ENCODE data around the gene TNFRSF1B. TPM values are rescaled to one million over a fixed set of nuclear protein-coding genes. Genes with fewer than 3 reads are reported as not detected.

TNFRSF1B gene
- total RNA-seq, 4 donors from 2014 or later, result 10.9 to 34.9 (median 31.0) TPM

- TF ChIP-seq POLR2A (IDR thresholded peaks at IDR 0.05) (no peak), POLR2AphosphoS5 (IDR thresholded peaks at IDR 0.05) (no peak), CTCF (IDR thresholded peaks at IDR 0.05) (no peak), EP300 (IDR thresholded peaks at IDR 0.05) (no peak)
- no peaks in the 10 kb centered on the region for H3K9me3 ChIP-seq
- H3K27me3 ChIP-seq, result peaks cover 43% of the 10 kb centered on the region
- ATAC-seq, result no peak
- no peak overlapping the region for H3K4me3 ChIP-seq
- WGBS, 2 donors (ENCODE audit: low coverage in 1 of 2), result 47 to 80% methylated on average over 1 to 2 of the region's 3 CpGs
- H3K36me3 ChIP-seq, result peaks cover 0 to 20% of the 10 kb centered on the region in 2 donors
- peaks cover 0 to 62% (median 34%) of the 10 kb centered on the region in 3 donors for H3K4me1 ChIP-seq
- H3K27ac ChIP-seq, result peak overlapping the region in 1 of 4 donors; percentile 24
Observed at GRCh38 chr1:12188115-12188514, 21.3 kb downstream of the TNFRSF1B start.

- Histone ChIP-seq H3K27me3 (peaks cover 43% of the 10 kb centered on the region), H3K36me3 (peaks cover 0 to 27% of the 10 kb centered on the region in 2 donors), H3K4me3 (no peak overlapping the region), H3K27ac (peak overlapping the region in 1 of 4 donors; percentile 24), H3K4me1 (peaks cover 0 to 58% (median 34%) of the 10 kb centered on the region in 3 donors), H3K9me3 (no peaks in the 10 kb centered on the region)
- 60% methylated on average over 2 of the region's 13 CpGs; no CpG with 5 or more reads in 1 of the 2 donors for WGBS, 2 donors (ENCODE audit: low coverage in 1 of 2)
- no peak for TF ChIP-seq POLR2A (IDR thresholded peaks at IDR 0.05)
- TF ChIP-seq CTCF (IDR thresholded peaks at IDR 0.05), result no peak
- TF ChIP-seq EP300 (IDR thresholded peaks at IDR 0.05), result no peak
- TF ChIP-seq POLR2AphosphoS5 (IDR thresholded peaks at IDR 0.05), result no peak
- no peak for ATAC-seq
Observed at GRCh38 chr1:12188657-12189327, 22.0 kb downstream of the TNFRSF1B start.

- 70 to 73% methylated on average over 2 to 3 of the region's 5 CpGs for WGBS, 2 donors (ENCODE audit: low coverage in 1 of 2)
- peaks cover 0 to 32% of the 10 kb centered on the region in 2 donors for H3K36me3 ChIP-seq
- H3K9me3 ChIP-seq, result no peaks in the 10 kb centered on the region
- no peak for ATAC-seq
- H3K4me3 ChIP-seq, result no peak overlapping the region
- H3K27ac ChIP-seq, result no peak overlapping the region
- peaks cover 43% of the 10 kb centered on the region for H3K27me3 ChIP-seq
- H3K4me1 ChIP-seq, result peaks cover 0 to 53% (median 34%) of the 10 kb centered on the region in 3 donors
- TF ChIP-seq POLR2A (IDR thresholded peaks at IDR 0.05) (no peak), CTCF (IDR thresholded peaks at IDR 0.05) (no peak), POLR2AphosphoS5 (IDR thresholded peaks at IDR 0.05) (no peak), EP300 (IDR thresholded peaks at IDR 0.05) (no peak)
Observed at GRCh38 chr1:12189328-12189682, 22.5 kb downstream of the TNFRSF1B start.

- no peak for ATAC-seq
- WGBS, 2 donors (ENCODE audit: low coverage in 1 of 2), result 83 to 86% methylated on average over 19 to 23 of the region's 58 CpGs
- peaks cover 28% of the 10 kb centered on the region for H3K27me3 ChIP-seq
Observed at GRCh38 chr1:12191242-12192032, 24.6 kb downstream of the TNFRSF1B start.

More at GRCh38 chr1:12191242-12192032, 24.6 kb downstream of the TNFRSF1B start:
- Histone ChIP-seq H3K36me3 (peaks cover 0 to 41% of the 10 kb centered on the region in 2 donors), H3K4me1 (peaks cover 0 to 31% (median 14%) of the 10 kb centered on the region in 3 donors), H3K4me3 (no peak overlapping the region), H3K27ac (no peak overlapping the region), H3K9me3 (no peaks in the 10 kb centered on the region)
- TF ChIP-seq EP300 (IDR thresholded peaks at IDR 0.05), result no peak
- TF ChIP-seq POLR2A (IDR thresholded peaks at IDR 0.05), result no peak
- no peak for TF ChIP-seq POLR2AphosphoS5 (IDR thresholded peaks at IDR 0.05)
- TF ChIP-seq CTCF (IDR thresholded peaks at IDR 0.05), result no peak

Data from gastroesophageal sphincter (tissue), 4 donors.